Measurements from ENCODE around the gene ACOT7. TPM values are rescaled to one million over a fixed set of nuclear protein-coding genes. Genes with fewer than 3 reads are reported as not detected.

The ACOT7 gene
- total and polyA plus RNA-seq, 2 donors (not counting 1 experiment from before 2014, with no cell fraction given) = 4.2 to 4.6 TPM

GRCh38 chr1:6410248-6410893 is 16.8 kb upstream of the ACOT7 start:
- Histone ChIP-seq H3K27ac (ENCODE audit: low read length in 2 of 2) (no peak overlapping the region), H3K79me2 (ENCODE audit: control insufficient read depth, insufficient read depth, low read length) (no peaks in the 10 kb centered on the region), H4K20me1 (ENCODE audit: control insufficient read depth, insufficient read depth, low read length, poor library complexity, severe bottlenecking) (no peaks in the 10 kb centered on the region), H3K9ac (ENCODE audit: low read length) (no peak overlapping the region), H3K36me3 (replicated peaks in 1 of 2; ENCODE audit: control extremely low read depth in 1 of 2, control insufficient read depth in 1 of 2, extremely low read depth in 1 of 2, insufficient read depth in 2 of 2, low read length in 1 of 2) (no peaks in the 10 kb centered on the region), H2AFZ (ENCODE audit: insufficient read depth, low read depth, low read length, poor library complexity, severe bottlenecking) (no peak overlapping the region), H3K4me3 (ENCODE audit: control extremely low read depth in 1 of 5, extremely low read depth in 1 of 5, insufficient read depth in 1 of 5, low read depth in 2 of 5, low read length in 4 of 5) (no peak overlapping the region), H3K4me2 (replicated peaks; ENCODE audit: low read depth, low read length, poor library complexity, severe bottlenecking) (no peak overlapping the region), H3K4me1 (ENCODE audit: control insufficient read depth in 2 of 2, insufficient read depth in 2 of 2, low read length in 2 of 2) (peaks cover 4% of the 10 kb centered on the region in 2 donors), H3K9me3 (ENCODE audit: control extremely low read depth in 1 of 3, control insufficient read depth in 2 of 3, insufficient read depth in 1 of 3, low read length in 2 of 3) (no peaks in the 10 kb centered on the region), H3K27me3 (replicated peaks in 1 of 4; ENCODE audit: control extremely low read depth in 1 of 4, control insufficient read depth in 3 of 4, insufficient read depth in 4 of 4, low read length in 3 of 4) (peaks cover 0 to 16% (median 5%) of the 10 kb centered on the region in 4 experiments)
- ATAC-seq (ENCODE audit: low read depth) = no peak
- Mint-ChIP-seq H3K27me3 (peaks cover 31% of the 10 kb centered on the region), H3K27ac (no peak overlapping the region), H3K9me3 (ENCODE audit: insufficient read depth) (no peaks in the 10 kb centered on the region), H3K4me3 (no peak overlapping the region), H3K4me1 (peaks cover 2% of the 10 kb centered on the region)
- CTCF ChIA-PET = interaction anchor here (0.5 kb wide), 1 partner anchor 41 kb away, joined by 4 read pairs; no protein-coding TSS in a partner anchor
- POLR2A ChIA-PET = no interaction called here
- 94% methylated on average over 8 of the region's 13 CpGs for WGBS (ENCODE audit: insufficient coverage)
- no peak for DNase-seq
- intact Hi-C loops (cut with micrococcal nuclease) = no loop called here
- TF ChIP-seq, protein P1, sequence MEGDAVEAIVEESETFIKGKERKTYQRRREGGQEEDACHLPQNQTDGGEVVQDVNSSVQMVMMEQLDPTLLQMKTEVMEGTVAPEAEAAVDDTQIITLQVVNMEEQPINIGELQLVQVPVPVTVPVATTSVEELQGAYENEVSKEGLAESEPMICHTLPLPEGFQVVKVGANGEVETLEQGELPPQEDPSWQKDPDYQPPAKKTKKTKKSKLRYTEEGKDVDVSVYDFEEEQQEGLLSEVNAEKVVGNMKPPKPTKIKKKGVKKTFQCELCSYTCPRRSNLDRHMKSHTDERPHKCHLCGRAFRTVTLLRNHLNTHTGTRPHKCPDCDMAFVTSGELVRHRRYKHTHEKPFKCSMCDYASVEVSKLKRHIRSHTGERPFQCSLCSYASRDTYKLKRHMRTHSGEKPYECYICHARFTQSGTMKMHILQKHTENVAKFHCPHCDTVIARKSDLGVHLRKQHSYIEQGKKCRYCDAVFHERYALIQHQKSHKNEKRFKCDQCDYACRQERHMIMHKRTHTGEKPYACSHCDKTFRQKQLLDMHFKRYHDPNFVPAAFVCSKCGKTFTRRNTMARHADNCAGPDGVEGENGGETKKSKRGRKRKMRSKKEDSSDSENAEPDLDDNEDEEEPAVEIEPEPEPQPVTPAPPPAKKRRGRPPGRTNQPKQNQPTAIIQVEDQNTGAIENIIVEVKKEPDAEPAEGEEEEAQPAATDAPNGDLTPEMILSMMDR (IDR thresholded peaks at IDR 0.05) = no peak
- TF ChIP-seq EZH2 (IDR thresholded peaks at IDR 0.05; ENCODE audit: borderline replicate concordance, insufficient read depth, low read depth, low read length, poor library complexity, severe bottlenecking) = no peak

DNA sequence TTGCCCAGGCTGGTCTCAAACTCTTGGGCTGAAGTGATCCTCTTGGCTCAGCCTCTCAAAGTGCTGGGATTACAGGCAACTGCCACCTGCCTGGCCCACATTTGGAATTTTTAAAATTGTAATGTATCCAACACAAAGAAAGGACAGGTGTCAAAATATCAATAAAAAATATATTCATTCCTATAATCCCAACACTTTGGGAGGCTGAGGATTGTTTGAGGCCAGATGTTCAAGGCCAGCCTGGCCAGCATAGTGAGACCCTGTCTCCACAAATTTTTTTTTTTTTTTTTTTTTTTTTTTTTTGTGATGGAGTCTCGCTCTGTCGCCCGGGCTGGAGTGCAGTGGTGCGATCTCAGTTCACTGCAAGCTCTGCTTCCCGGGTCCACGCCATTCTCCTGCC is 16.2 kb upstream of the ACOT7 start:
- 92% methylated on average over 6 of the region's 6 CpGs for WGBS (ENCODE audit: insufficient coverage)
- Histone ChIP-seq H3K9me3 (ENCODE audit: control extremely low read depth in 1 of 3, control insufficient read depth in 2 of 3, insufficient read depth in 1 of 3, low read length in 2 of 3) (no peaks in the 10 kb centered on the region), H3K4me3 (ENCODE audit: control extremely low read depth in 1 of 5, extremely low read depth in 1 of 5, insufficient read depth in 1 of 5, low read depth in 2 of 5, low read length in 4 of 5) (no peak overlapping the region), H3K27ac (ENCODE audit: low read length in 2 of 2) (no peak overlapping the region), H3K9ac (ENCODE audit: low read length) (no peak overlapping the region), H3K79me2 (ENCODE audit: control insufficient read depth, insufficient read depth, low read length) (no peaks in the 10 kb centered on the region), H3K4me2 (replicated peaks; ENCODE audit: low read depth, low read length, poor library complexity, severe bottlenecking) (no peak overlapping the region), H4K20me1 (ENCODE audit: control insufficient read depth, insufficient read depth, low read length, poor library complexity, severe bottlenecking) (no peaks in the 10 kb centered on the region), H3K27me3 (replicated peaks in 1 of 4; ENCODE audit: control extremely low read depth in 1 of 4, control insufficient read depth in 3 of 4, insufficient read depth in 4 of 4, low read length in 3 of 4) (peaks cover 0 to 13% (median 5%) of the 10 kb centered on the region in 4 experiments), H3K4me1 (ENCODE audit: control insufficient read depth in 2 of 2, insufficient read depth in 2 of 2, low read length in 2 of 2) (peaks cover 4% of the 10 kb centered on the region in 2 donors), H2AFZ (ENCODE audit: insufficient read depth, low read depth, low read length, poor library complexity, severe bottlenecking) (no peak overlapping the region), H3K36me3 (replicated peaks in 1 of 2; ENCODE audit: control extremely low read depth in 1 of 2, control insufficient read depth in 1 of 2, extremely low read depth in 1 of 2, insufficient read depth in 2 of 2, low read length in 1 of 2) (no peaks in the 10 kb centered on the region)
- Mint-ChIP-seq H3K9me3 (ENCODE audit: insufficient read depth) (no peaks in the 10 kb centered on the region), H3K27me3 (peaks cover 27% of the 10 kb centered on the region), H3K4me1 (peaks cover 2% of the 10 kb centered on the region), H3K4me3 (no peak overlapping the region), H3K27ac (no peak overlapping the region)
- no peak for ATAC-seq (ENCODE audit: low read depth)
- TF ChIP-seq, protein P1 (IDR thresholded peaks at IDR 0.05) = no peak
- no peak for TF ChIP-seq EZH2 (IDR thresholded peaks at IDR 0.05; ENCODE audit: borderline replicate concordance, insufficient read depth, low read depth, low read length, poor library complexity, severe bottlenecking)
- intact Hi-C loops (cut with micrococcal nuclease) = no loop called here
- POLR2A ChIA-PET = no interaction called here
- DNase-seq = no peak
- CTCF ChIA-PET = interaction anchor here (0.5 to 1.9 kb wide), 2 partner anchors 40 to 162 kb away, joined by 4 to 7 read pairs; no protein-coding TSS in a partner anchor
